DND-41 (cell line): ENCODE results near the gene ULBP1.
A peak's percentile ranks its signal among the peaks of the same experiment; 100 is the strongest.

ENCODE experiments used
- EZH2 ChIP-seq: IDR thresholded peaks from 3 replicates; pipeline ENCODE4 v1.6.1; 2012; ENCODE audit warnings: borderline replicate concordance, low read depth, mild to moderate bottlenecking, moderate library complexity, low read length, inconsistent platforms; ENCODE audit not compliant: severe bottlenecking
- TF ChIP-seq, protein P1 (sequence below): IDR thresholded peaks from 2 replicates; pipeline ENCODE4 v1.5.1; 2012; ENCODE audit warnings: borderline replicate concordance, low read length, moderate library complexity, mild to moderate bottlenecking; ENCODE audit not compliant: poor library complexity, severe bottlenecking; ENCODE audit errors: extremely low read depth

DNA sequence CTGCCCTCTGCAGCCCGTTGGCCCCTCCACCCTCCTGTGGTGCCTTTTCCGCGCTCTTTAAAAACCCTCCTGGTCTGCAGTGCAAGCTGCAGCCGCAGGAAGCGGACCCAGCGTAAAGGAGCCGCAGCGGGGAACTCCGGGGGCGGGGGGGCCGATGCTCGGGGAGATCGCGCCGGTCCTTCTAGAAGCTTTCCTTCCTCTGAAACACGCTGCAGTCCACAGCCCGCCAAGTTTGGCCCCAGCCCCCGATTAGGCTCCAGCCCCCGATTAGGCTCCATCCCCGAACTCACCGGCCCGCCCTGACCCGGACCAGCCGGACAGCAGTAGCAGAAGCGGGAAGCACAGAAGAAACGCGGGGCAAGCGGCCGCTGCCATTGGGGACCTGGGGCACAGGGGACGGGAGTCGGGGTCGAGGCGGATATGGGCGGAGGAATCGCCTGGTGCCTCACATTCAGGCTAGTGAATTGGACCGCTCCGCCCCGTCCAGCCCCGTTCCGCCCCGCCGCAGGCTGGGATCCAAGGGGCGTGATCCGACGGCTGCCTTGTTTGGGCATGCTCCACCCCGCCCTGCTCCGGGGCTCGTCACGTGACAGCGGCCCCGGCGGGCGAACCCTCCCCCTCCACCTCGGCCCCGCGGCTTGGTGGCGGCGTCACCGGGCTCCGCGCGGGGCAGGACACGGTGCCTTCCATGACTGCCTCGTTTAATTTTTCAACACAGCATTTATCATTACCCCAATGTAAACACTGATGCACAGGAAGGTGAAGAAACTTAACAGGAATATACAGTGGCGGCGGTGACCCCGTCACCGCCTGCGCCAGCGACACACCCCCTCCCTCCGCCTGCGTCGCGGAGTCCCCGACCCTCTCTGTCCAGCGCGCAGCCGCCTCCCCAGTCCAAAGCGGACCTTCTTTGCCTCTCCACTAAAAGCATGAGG lies 41.3 kb downstream of the ULBP1 start:
- TF ChIP-seq, protein P1, sequence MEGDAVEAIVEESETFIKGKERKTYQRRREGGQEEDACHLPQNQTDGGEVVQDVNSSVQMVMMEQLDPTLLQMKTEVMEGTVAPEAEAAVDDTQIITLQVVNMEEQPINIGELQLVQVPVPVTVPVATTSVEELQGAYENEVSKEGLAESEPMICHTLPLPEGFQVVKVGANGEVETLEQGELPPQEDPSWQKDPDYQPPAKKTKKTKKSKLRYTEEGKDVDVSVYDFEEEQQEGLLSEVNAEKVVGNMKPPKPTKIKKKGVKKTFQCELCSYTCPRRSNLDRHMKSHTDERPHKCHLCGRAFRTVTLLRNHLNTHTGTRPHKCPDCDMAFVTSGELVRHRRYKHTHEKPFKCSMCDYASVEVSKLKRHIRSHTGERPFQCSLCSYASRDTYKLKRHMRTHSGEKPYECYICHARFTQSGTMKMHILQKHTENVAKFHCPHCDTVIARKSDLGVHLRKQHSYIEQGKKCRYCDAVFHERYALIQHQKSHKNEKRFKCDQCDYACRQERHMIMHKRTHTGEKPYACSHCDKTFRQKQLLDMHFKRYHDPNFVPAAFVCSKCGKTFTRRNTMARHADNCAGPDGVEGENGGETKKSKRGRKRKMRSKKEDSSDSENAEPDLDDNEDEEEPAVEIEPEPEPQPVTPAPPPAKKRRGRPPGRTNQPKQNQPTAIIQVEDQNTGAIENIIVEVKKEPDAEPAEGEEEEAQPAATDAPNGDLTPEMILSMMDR = peak; percentile 26
- TF ChIP-seq EZH2 = no peak
